H1 (cell line): Measurements from ENCODE around the gene OOSP2. TPM values are rescaled to one million over a fixed set of nuclear protein-coding genes. Genes with fewer than 3 reads are reported as not detected.

Source experiments
- HDAC2 ChIP-seq, 2 experiments: fragments of 300-600 bp in 1 of 2; sonication (generic) in 1 of 2; IDR thresholded peaks; 2 replicates each; pipeline ENCODE4 v1.6.1; 2011 to 2012; ENCODE audit warnings: low read depth in 2 of 2, low read length in 2 of 2, mild to moderate bottlenecking in 2 of 2, moderate library complexity in 2 of 2, borderline replicate concordance in 1 of 2, inconsistent platforms in 1 of 2
- TEAD4 ChIP-seq: IDR thresholded peaks from 2 replicates; pipeline ENCODE4 v1.6.1; 2012; ENCODE audit warnings: low read depth, low read length, inconsistent platforms, mixed read lengths
- polyA plus RNA-seq, 7 experiments: library from polyadenylated mRNA; depleted of rRNA in 3 of 7; stranded (reverse) in 5 of 7; unstranded in 2 of 7; fragments of >200 nt in 5 of 7; fragments of 200-250 nt in 2 of 7; gene quantifications; 1 replicate in 5 of 7; 2 replicates in 1 of 7; 4 replicates in 1 of 7; pipeline versions ENCODE4 v1.2.1 to v1.2.3, GENCODE V29; 2011 to 2013; ENCODE audit warnings: missing spikeins in 2 of 7, mixed read lengths in 2 of 7
- total RNA-seq: library from RNA; stranded (reverse); fragmentation: NEBNext Ultra II Directional; extraction: Animal tissue kit (Norgen Biotek cat#: 25700); gene quantifications from 2 replicates; pipeline ENCODE4 v1.2.1, GENCODE V29; 2021
- TF ChIP-seq, protein P1 (sequence below): IDR thresholded peaks from 2 replicates; pipeline ENCODE4 v1.6.1; 2011; ENCODE audit warnings: low read depth, mild to moderate bottlenecking, low read length; ENCODE audit not compliant: insufficient read depth

The OOSP2 gene
- total and polyA plus RNA-seq, 2 of the 8 experiments (the other 6 are each of a cell fraction or from before 2014, with no cell fraction given), result not detected

DNA sequence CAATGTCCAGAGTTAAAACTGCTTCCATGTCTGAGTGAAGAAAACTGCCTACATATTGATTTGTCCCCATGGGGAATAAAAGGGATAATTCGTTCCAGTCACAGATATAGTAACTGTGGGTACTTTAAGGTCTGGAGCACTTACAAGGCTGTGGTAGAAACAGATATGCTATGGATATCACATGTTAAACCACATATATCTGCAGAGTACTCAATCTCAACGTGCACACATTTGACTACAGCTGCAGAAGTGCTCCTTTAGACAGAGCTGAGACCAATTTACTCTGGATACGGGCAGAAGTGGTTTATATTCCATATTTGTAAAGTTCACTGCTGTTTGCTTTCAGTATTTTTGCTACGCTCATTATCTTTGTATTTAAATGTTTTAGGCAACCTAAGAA lies 38.5 kb downstream of the OOSP2 start (continued):
- TF ChIP-seq, protein P1, sequence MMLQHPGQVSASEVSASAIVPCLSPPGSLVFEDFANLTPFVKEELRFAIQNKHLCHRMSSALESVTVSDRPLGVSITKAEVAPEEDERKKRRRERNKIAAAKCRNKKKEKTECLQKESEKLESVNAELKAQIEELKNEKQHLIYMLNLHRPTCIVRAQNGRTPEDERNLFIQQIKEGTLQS, result no peak
- TF ChIP-seq HDAC2 (IDR thresholded peaks at IDR 0.05; ENCODE audit: borderline replicate concordance in 1 of 2, low read depth in 2 of 2, low read length in 2 of 2) (no peak), TEAD4 (no peak)
- TF ChIP-seq, all 59 proteins: peak for 0
